HG03558 (cell line): ENCODE results near the gene SERAC1.
A peak's percentile ranks its signal among the peaks of the same experiment; 100 is the strongest.
"Not testable (repeated sequence)": the region's sequence is repeated elsewhere in the genome, so short reads cannot be mapped to it uniquely, and the experiment has no call there.

ENCODE experiments used
- ATAC-seq: cut with Tn5 transposase; IDR thresholded peaks from one replicate; pipeline ENCODE4 v1.9.1; 2021; ENCODE audit warnings: moderate number of reproducible peaks; ENCODE audit not compliant: unreplicated experiment; ENCODE audit errors: extremely low read depth

Gene SERAC1

DNA sequence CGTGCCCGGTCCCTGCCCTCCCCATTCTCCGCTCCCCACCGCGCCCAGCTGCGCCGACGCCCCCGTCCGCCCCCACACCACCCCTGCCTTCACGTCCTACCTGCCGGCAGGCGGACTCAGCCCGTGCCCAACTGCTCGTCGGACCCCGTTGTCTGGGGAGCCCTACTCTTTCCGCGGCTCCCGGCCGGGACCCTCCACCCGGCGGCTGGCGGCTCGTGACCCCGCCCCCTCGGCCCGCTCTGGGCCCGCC lies at the start of gene SERAC1:
TSS of gene SERAC1 (minus strand) at position 223 of the 250 bp plus-strand sequence. CDS start 9,899 bp downstream, outside the sequence.
- ATAC-seq, result no peak

DNA sequence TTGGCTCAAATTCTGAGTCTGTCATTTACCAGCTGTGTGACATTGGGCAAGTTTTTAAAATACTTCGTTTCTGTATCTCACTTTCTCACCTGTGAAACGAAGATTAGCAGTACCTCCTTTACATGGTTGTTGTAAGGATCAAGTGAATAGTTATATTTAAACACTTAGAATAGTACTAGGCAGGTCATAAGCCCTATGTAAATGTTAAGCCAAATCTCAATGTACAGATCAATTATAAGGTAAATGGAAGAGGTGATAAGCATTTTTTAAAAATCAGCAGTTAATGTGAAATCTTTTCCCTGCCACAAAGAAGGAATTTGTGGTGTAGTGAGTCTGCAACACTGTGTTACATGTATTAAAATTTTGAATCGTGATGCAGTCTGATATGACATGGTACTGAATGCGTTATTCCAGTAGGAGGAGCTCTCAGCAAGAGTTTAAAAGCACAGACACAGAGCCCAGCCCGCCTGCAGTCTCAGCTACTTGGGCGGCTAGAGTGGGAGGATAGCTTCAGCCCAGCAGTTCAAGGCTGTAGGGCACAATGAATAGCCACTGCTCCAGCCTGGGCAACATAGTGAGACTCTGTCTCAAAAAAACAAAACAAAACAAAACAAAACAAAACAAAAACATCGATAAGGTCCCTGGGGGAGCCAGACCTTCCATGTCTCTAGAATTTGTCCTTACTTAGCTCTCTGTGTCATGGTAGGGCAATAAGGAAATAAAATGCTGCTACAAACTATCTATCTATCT lies 46.0 kb upstream of the SERAC1 start:
- ATAC-seq, result peak; percentile 89

DNA sequence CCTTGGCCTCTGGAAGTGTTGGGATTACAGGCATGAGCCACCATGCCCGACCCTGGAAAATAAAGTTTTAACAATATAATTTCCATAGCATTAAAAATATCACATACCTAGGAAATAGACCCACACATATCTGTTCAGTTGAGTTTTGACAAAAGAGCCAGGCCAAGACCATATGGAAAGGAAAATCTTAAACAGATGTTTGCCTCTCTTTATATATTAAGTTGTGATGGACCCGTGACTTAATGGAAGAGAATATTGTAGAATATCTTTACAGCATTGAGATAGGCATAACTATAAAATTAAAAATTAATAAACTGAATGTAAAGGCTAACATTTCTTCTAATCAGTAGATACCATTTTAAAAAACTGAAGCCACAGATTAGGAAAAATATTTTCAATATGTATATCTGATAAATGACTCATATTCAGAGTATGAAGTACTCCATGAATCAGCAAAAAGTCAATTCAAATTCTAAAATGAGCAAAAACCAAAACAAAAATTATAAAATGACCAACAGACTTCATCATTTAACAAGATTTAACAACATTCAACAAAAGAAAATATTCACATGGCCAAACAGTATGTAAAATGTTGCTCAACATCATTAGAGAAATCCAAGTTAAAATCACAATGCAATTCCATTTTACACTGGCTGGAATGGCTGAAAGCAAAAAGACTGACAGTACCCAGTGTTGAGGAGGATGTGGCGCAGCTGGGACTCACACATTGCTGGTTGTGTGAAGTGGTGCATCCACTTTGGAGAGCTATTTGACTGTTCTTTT lies 43.4 kb upstream of the SERAC1 start:
- no peak for ATAC-seq

DNA sequence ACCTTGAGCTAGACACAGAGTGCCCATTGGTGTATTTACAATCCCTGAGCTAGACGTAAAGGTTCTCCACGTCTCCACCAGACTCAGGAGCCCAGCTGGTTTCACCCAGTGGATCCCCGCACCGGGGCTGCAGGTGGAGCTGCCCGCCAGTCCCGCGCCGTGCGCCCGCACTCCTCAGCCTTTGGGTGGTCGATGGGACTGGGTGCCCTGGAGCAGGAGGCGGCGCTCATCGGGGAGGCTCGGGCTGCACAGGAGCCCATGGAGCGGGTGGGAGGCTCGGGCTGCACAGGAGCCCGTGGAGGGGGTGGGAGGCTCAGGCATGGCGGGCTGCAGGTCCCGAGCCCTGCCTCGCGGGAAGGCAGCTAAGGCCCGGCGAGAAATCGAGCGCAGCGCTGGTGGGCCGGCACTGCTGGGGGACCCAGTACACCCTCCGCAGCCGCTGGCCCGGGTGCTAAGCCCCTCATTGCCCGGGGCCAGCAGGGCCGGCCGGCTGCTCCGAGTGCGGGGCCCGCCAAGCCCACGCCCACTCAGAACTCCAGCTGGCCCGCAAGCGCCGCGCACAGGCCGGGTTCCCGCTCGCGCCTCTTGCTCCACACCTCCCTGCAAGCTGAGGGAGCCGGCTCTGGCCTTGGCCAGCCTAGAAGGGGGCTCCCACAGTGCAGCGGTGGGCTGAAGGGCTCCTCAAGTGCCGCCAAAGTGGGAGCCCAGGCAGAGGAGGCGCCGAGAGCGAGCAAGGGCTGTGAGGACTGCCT lies 41.7 kb upstream of the SERAC1 start:
- not testable (repeated sequence) for ATAC-seq

DNA sequence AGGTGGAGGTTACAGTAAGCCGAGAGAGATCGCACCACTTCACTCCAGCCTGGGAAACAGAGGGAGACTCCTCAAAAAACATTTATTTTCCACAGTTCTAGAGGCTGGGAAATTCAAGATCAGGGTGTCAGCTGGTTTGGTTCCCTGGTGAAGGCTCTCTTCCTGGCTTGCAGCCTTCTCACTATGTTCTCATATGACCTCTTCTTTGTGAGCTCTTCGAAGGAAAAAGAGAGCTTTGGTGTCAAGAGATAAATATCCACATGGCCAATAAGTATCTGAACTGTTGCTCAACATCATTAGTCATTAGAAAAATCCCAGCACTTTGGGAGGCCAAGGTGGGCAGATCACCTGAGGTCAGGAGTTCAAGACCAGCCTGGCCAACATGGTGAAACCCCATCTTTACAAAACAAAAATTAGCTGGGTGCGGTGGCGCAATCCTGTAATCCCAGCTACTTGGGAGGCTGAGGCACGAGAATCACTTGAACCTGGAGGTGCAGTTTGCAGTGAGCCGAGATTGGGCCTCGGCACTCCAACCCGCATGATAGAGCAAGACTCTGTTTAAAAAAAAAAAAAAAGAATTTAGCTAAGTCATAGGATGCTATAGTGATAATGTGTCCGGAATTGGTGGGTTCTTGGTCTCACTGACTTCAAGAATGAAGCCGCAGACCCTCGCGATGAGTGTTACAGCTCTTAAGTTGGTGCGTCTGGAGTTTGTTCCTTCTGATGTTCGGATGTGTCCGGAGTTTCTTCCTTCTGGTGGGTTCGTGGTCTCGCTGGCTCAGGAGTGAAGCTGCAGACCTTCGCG lies 40.4 kb upstream of the SERAC1 start:
- ATAC-seq, result not testable (repeated sequence)

DNA sequence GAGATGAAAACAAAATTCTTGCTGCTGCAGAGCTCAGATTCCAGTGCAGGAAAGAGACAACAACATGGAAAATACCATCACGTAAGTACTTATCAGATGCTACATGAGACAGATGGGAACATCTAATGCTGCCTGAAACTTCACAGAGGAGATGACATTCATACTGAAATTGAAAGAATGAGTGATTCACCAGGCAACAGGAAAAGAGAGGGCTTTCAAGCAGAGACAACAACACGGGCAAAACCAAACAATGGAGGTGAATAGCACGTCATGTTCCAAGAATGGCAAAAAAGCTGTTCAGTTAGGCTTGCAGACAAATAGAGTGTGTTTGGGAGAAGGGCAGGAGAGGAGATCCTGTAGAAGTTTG lies 39.3 kb upstream of the SERAC1 start:
- peak; percentile 92 for ATAC-seq

DNA sequence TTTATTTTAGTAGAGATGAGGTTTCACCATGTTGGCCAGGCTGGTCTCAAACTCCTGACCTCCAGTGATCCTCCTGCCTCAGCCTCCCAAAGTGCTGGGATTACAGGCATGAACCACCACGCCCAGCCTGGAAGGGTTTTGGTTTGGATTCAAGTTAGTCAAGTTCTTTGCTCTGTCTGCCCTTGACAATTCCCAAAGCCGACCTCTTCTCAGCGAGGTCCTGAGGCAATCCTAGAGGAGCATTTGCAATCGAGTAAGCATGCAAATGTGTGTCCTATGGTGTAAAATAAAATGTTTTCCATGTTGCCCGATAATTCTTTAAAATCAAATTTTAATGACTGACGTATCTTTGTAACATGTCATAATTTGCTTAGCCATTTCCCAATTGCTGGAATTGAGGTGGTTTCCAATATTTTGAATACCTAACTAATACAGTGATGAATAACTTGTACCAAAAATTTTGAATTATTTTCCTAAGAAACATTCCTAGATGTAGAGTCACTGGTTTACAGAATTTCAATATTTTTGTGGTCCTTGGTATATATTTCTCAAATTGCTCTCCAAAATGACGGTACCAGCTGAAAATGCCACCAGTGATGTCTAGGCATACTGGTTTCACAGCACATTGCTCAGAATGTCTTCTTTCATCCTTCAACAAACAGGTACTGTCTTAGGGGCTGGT lies 38.8 kb upstream of the SERAC1 start:
- ATAC-seq, result no peak

DNA sequence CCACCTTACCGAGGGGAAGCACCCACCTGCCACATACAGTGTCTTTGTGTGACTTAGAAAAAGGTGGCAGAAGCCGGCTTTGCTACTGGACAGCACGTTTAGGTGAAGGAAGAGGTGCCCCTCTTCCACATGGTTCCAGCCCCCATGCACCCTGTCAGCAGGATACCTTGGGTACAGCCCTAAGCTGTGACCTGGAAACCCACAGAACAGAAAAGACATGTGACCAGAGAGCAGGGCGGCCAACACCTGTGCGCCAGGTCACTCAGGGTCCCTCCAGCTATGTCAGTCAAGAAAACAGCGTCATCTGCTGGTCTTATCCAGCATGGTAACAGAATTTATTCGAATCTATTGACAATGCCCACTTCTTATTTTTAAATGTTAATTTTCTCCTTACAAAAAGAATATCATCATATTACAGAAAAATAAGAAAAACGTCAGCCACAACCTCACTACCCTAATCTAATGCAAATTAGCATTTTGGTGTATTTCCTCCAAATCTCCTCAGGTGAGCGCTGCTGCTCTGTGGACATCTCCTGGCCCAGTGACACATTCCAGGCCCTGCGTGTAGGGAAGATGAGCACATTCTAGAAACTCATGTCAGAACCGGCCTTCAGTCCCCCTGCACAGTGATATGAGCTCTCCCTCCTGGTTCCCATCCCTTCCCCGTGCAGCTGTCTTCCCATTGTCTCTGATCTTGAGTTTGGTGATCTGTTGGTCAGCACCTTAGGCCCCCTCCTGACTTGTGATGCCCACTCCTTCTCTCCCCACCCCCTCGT lies 37.3 kb upstream of the SERAC1 start:
- ATAC-seq, result no peak

DNA sequence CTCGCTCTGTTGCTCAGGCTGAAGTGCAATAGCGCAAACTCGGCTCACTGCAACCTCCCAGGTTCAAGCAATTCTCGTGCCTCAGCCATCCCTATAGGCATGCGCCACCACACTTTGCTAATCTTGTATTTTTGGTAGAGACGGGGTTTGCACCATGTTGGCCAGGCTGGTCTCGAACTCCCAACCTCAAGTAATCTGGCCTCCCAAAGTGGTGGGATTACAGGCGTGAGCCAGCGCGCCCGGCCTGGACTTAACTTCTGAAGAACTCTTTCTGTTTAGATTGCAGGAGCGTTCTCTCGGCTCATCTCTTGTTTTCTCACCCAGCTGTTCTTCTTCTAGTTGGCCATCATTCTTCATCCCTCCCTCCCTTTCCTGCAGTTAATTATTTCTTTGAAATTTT lies 30.4 kb upstream of the SERAC1 start:
- ATAC-seq, result no peak

DNA sequence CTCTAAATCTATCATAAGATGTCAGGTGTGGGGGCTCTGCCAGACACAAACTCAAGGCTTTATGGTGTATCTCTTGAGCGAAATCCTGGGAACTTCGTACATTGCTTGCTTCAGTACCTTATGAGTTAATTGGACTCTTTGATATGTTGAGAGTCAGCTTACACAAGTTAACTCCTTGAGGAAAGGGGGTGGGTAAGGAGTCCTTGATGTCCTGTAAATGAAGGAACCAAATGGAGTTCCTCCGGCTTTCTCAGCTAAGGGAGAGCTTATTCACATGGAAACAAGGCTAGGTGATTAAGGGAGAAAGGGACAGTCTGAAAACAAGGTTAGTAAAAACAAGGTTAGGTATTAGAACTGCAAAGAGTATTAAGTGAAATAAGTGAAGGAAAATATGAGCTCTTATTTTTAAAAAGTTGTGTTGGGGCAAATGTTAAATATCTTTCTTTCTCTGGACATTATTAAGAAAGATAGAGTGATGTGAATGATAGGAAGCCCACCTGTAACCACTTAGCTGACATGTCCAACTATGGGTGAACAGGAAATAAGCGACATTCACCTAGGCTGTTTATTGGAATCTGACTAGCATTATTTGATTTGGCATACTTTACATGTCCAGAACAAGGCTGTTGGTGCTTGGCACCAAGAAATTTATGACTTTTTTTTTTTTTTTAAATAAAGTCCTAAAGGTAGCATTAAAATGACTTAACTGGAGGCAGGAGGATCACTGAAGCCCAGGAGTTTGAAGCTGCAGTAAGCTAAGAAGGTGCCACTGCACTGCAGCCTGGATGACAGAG lies 26.6 kb upstream of the SERAC1 start:
- ATAC-seq, result no peak

DNA sequence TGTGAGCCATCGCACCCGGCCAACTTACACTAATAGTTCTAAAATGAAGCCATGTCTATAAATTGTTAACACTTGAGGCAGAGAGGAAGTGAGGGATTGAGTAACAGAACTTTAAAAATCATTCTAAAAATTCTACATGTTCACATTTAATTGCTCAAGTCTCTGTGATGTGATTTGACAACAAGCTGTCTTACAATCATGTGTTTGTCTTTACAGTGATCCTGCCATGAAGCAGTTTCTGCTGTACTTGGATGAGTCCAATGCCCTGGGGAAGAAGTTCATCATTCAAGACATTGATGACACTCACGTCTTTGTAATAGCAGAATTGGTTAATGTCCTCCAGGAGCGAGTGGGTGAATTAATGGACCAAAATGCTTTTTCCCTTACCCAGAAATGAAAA lies 23.7 kb upstream of the SERAC1 start:
- ATAC-seq, result no peak

DNA sequence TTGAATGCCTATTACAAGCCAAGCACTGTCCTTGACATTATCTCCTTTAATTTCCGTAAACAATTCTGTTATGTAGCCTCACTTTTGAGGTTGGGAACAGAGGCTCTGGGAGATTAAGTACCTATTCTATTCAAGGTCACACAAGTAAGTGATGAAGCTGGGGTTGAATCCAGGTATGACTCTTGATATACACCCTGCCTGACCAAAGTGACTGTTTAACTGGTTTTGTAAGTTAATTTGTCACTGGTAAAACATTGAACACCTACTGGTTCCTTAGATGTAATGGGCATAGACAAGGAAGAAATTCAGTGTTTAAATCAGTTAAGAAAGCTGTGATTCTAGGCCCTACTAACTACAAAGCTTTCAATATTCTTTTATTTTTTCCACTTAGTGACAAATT lies 23.0 kb upstream of the SERAC1 start:
- no peak for ATAC-seq

DNA sequence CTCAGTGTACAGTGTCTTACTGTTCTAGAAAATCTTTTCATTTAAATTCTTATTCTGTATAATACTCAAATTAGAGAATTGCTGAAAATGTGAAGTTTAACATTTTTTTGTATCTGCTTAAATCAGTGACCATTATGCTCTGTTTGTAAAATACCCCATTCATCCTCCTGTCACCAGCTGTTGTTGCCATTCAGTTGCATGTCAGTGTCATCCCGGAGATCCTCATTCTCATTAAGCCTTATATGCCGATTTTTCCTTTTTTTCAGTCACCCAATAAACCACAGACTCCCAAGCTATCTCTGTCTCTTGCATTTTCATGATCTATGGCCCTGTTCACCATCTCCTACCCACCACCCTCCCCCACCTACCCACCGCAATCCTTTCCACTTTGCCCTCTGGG lies 20.5 kb upstream of the SERAC1 start:
- ATAC-seq, result no peak

DNA sequence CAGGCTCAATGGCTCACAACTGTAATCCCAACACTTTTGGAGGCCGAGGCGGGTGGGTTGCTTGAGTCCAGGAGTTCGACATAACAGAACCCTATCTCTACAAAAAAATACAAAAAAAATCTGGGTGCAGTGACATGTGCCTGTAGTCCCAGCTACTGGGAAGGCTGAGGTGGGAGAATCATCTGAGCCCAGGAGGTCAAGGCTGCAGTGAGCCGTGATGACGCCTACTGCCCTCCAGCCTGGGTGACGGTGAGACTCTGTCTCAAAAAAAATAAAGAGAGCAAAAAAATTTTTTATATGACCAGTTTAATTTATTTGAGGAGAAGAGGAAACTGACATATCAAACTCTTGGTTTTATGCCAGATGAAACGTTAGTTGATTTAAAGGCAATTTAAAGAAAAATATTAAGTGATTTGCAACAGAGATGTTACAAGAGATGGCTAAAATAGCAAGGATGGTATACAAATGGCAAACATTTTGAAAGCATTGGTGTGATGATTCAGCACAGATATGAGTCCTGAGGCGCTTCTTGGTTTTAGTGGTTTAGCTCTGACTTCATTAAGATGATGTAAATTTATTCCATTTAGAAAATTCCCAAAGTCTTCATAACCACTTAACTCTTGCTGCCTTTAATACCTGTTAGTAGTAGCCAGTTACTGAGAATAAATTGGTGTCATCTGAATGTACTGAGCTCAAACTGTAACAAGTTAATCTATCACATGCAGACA lies 17.8 kb upstream of the SERAC1 start:
- ATAC-seq, result no peak

DNA sequence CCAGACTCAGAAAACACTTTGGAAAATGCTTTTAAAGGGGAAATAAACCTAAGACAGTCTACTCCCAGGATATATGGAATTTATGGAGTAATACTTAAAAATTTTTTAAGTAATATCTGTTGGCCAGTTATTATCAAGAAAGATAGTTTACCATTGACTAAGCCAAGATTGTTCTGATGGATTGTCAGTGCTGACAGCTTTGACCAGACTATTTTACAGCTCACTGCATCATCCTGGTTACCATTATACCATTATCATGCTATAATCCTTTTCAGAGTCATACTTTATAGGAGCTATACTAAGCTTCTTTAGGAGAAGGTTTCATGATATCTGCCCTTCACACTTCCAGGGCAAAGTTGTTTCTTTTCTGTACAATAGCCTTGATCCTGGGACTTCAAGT lies 16.5 kb upstream of the SERAC1 start:
- ATAC-seq, result no peak

DNA sequence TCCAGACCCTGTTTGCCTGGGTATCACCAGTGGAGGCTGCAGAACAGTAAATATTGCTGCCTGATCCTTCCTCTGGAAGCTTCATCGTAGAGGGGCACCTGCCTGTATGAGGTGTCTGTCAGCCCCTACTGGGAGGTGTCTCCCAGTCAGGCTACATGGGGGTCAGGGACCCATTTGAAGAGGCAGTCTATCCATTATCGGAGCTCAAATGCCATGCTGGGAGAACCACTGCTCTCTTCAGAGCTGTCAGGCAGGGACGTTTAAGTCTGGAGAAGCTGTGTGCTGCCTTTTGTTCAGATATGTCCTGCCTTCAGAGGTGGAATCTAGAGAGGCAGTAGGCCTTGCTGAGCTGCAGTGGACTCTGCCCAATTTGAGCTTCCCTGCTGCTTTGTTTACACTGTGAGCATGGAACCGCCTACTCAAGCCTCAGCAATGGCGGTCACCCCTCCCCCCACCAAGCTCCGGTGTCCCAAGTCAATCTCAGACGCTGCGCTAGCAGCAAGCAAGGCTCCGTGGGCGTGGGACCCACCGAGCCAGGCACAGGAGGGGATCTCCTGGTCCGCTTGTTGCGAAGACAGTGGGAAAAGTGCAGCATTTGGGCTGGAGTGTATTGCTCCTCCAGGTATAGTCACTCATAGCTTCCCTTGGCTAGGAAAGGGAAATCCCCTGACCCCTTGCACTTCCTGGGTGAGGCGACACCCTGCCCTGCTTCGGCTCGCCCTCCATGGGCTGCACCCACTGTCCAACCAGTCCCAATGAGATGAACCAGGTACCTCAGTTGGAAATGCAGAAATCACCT lies 15.3 kb upstream of the SERAC1 start:
- not testable (repeated sequence) for ATAC-seq

DNA sequence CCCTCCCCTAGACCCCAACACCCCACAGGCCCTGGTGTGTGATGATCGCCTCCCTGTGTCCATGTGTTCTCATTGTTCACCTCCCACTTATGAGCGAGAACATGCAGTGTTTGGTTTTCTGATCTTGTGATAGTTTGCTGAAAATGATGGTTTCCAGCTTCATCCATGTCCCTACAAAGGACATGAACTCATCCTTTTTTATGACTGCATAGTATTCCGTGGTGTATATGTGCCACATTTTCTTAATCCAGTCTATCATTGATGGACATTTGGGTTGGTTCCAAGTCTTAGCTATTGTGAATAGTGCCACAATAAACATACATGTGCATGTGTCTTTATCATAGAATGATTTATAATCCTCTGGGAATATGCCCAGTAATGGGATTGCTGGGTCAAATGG lies 9.7 kb upstream of the SERAC1 start:
- ATAC-seq, result not testable (repeated sequence)
